ENCODE measurements around the gene QKI.

GRCh38 chr6:163600781-163601180 is 186.3 kb downstream of the QKI start:
- TF ChIP-seq CTCF (IDR thresholded peaks at IDR 0.05) (no peak), POLR2A (IDR thresholded peaks at IDR 0.05) (no peak)

Data from ovary (tissue), 3 donors.